ENCODE measurements around the gene UBXN7. TPM values are rescaled to one million over a fixed set of nuclear protein-coding genes. Genes with fewer than 3 reads are reported as not detected.
"Not testable (repeated sequence)": the region's sequence is repeated elsewhere in the genome, so short reads cannot be mapped to it uniquely, and the experiment has no call there.

Gene UBXN7
- total RNA-seq, 4 donors from 2014 or later, result 13.8 to 25.4 (median 15.4) TPM

DNA sequence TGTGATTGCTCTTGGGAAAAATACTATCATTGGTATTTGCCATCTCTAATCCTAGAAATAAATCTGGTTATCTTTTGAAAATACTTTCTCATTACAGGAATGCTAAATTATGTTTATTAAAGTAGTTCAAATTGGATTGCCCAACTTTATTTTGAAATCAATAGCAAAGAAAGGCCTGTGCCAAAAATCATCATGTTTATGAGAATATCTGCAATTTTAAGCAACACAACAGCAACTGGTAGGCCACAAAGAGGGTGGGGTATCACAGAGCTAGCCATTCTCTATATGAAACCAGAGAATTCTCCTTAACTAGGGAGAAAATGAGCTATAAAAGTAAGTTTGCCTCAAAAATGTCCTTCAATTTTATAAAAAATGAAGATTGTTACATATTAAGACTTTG, 82.2 kb downstream of the UBXN7 start:
- H3K36me3 ChIP-seq, result peaks cover 0 to 24% (median 0%) of the 10 kb centered on the region in 4 donors

DNA sequence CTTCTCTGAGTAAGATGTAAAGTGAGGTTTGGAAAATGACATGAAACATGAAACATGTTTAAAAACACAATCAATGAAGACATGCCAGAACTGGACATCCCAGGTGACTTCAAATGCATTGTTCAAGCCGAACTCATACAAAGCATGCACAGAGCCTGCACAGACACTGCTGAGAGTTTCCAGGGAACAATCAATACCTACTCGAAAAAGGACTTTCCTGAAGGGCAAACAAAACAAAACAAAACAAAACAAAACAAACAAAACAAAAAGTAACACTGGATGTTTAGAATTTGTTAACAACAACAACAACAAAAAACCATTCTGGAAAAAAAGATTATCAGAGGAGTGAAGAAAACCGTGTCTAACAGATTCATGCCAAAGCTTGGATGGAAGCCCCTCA, 83.5 kb downstream of the UBXN7 start:
- Histone ChIP-seq H3K36me3 (peaks cover 0 to 11% (median 0%) of the 10 kb centered on the region in 4 donors), H3K27ac (no peak overlapping the region), H3K9me3 (no peaks in the 10 kb centered on the region), H3K4me1 (no peaks in the 10 kb centered on the region), H3K27me3 (no peaks in the 10 kb centered on the region), H3K4me3 (no peak overlapping the region)
- DNase-seq, result no peak
- intact Hi-C loops (cut with DNase I; ENCODE audit: low total_unique reads), result no loop called here
- WGBS, 2 donors (ENCODE audit: low coverage in 1 of 2), result 90 to 94% methylated on average over 3 of the region's 3 CpGs
- TF ChIP-seq EP300 (IDR thresholded peaks at IDR 0.05; ENCODE audit: low read depth) (no peak), POLR2AphosphoS5 (IDR thresholded peaks at IDR 0.05) (no peak), POLR2A (IDR thresholded peaks at IDR 0.05) (no peak)
- TF ChIP-seq, protein P1, sequence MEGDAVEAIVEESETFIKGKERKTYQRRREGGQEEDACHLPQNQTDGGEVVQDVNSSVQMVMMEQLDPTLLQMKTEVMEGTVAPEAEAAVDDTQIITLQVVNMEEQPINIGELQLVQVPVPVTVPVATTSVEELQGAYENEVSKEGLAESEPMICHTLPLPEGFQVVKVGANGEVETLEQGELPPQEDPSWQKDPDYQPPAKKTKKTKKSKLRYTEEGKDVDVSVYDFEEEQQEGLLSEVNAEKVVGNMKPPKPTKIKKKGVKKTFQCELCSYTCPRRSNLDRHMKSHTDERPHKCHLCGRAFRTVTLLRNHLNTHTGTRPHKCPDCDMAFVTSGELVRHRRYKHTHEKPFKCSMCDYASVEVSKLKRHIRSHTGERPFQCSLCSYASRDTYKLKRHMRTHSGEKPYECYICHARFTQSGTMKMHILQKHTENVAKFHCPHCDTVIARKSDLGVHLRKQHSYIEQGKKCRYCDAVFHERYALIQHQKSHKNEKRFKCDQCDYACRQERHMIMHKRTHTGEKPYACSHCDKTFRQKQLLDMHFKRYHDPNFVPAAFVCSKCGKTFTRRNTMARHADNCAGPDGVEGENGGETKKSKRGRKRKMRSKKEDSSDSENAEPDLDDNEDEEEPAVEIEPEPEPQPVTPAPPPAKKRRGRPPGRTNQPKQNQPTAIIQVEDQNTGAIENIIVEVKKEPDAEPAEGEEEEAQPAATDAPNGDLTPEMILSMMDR (IDR thresholded peaks at IDR 0.05), result no peak
- in situ Hi-C loops (cut with MboI; ENCODE audit: low pct_ligation_motif_present in 1 of 4, low pct_unique_long_range_greater_than_20kb in 1 of 4, low sequenced_read_pairs in 3 of 4), result no loop called here

More for the DNA sequence above, 82.2 kb downstream of the UBXN7 start:
- intact Hi-C loops (cut with DNase I; ENCODE audit: low total_unique reads) (no loop called here), in situ Hi-C loops (cut with MboI; ENCODE audit: low pct_ligation_motif_present in 1 of 4, low pct_unique_long_range_greater_than_20kb in 1 of 4, low sequenced_read_pairs in 3 of 4) (no loop called here)
- no peaks in the 10 kb centered on the region for H3K27me3 ChIP-seq
- TF ChIP-seq POLR2AphosphoS5 (IDR thresholded peaks at IDR 0.05) (no peak), EP300 (IDR thresholded peaks at IDR 0.05; ENCODE audit: low read depth) (no peak), POLR2A (IDR thresholded peaks at IDR 0.05) (no peak)
- TF ChIP-seq, protein P1 (IDR thresholded peaks at IDR 0.05), result no peak
- H3K4me3 ChIP-seq, result no peak overlapping the region
- no peaks in the 10 kb centered on the region for H3K9me3 ChIP-seq
- DNase-seq, result no peak
- H3K27ac ChIP-seq, result no peak overlapping the region
- no peaks in the 10 kb centered on the region for H3K4me1 ChIP-seq

DNA sequence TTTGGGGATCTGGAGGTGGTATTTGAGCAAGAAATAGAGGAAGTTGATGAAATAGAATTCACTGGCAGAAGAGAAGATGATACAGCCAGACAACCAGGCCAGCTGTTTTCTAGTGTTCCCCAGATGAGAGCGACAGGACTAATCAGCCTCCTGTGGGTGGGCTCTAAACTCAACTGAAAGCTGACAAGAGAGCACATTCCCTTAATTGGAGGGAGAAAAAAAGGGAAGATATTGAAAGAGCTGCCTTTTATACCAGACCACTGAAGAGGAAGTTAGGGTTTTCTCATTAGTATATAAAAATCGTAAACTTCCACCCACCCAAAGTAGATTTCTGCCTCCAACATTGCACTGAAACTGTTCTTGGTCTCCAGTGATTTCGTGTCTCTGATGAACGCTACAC, 87.6 kb downstream of the UBXN7 start:
- 65% methylated on average over 4 of the region's 4 CpGs; no CpG with 5 or more reads in 1 of the 2 donors for WGBS, 2 donors (ENCODE audit: low coverage in 1 of 2)
- intact Hi-C loops (cut with DNase I; ENCODE audit: low total_unique reads), result no loop called here
- no peaks in the 10 kb centered on the region for H3K4me1 ChIP-seq
- no peaks in the 10 kb centered on the region for H3K9me3 ChIP-seq
- TF ChIP-seq, protein P1 (IDR thresholded peaks at IDR 0.05), result no peak
- no peak for TF ChIP-seq POLR2A (IDR thresholded peaks at IDR 0.05)
- TF ChIP-seq EP300 (IDR thresholded peaks at IDR 0.05; ENCODE audit: low read depth), result no peak
- TF ChIP-seq POLR2AphosphoS5 (IDR thresholded peaks at IDR 0.05), result no peak
- peaks cover 0 to 11% (median 0%) of the 10 kb centered on the region in 4 donors for H3K36me3 ChIP-seq
- no peak for DNase-seq
- no peak overlapping the region for H3K27ac ChIP-seq
- no peak overlapping the region for H3K4me3 ChIP-seq
- no peaks in the 10 kb centered on the region for H3K27me3 ChIP-seq
- in situ Hi-C loops (cut with MboI; ENCODE audit: low pct_ligation_motif_present in 1 of 4, low pct_unique_long_range_greater_than_20kb in 1 of 4, low sequenced_read_pairs in 3 of 4), result no loop called here

DNA sequence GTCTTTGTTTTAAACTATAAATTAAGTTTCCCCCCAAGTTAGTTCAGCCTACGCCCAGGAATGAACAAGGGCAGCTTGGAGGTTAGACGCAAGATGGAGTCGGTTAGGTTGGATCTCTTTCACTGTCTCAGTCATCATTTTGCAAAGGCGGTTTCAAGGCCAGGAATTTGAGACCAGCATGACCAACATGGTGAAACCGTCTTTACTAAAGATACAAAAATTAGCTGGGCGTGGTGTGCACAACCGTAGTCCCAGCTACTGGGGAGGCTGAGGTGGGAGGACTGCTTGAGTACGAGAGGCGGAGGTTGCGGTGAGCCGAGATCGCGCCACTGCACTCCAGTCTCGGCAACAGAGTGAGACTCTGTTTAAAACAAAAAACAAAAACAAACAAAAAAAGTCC, 88.3 kb downstream of the UBXN7 start:
- H3K27ac ChIP-seq; H3K4me3 ChIP-seq; in situ Hi-C loops (cut with MboI; ENCODE audit: low pct_ligation_motif_present in 1 of 4, low pct_unique_long_range_greater_than_20kb in 1 of 4, low sequenced_read_pairs in 3 of 4); DNase-seq; intact Hi-C loops (cut with DNase I; ENCODE audit: low total_unique reads); H3K4me1 ChIP-seq; H3K9me3 ChIP-seq; H3K27me3 ChIP-seq: not testable (repeated sequence)
- WGBS, 2 donors (ENCODE audit: low coverage in 1 of 2), result 82 to 91% methylated on average over 6 to 14 of the region's 14 CpGs
- H3K36me3 ChIP-seq, result peaks cover 0 to 11% (median 0%) of the 10 kb centered on the region in 4 donors

DNA sequence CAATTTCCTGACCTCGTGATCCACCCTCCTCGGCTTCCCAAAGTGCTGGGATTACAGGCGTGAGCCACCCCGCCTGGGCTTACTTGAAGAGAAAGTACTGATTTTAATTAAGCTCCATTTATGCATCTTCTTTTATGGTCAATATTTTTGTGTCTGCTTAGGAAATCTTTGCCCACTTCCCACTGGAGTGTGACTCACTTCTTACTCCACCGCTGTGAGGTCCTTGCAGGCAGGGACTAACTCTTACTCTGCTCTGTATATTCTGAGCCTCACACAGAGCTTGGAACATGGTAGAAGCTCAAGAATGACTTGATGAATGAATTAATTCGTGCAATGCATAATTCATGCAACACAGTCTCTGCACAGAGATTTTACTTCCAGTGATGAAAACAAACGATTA, 91.1 kb downstream of the UBXN7 start:
- TF ChIP-seq POLR2AphosphoS5 (IDR thresholded peaks at IDR 0.05), result no peak
- TF ChIP-seq POLR2A (IDR thresholded peaks at IDR 0.05), result no peak
- TF ChIP-seq, protein P1 (IDR thresholded peaks at IDR 0.05), result no peak
- TF ChIP-seq EP300 (IDR thresholded peaks at IDR 0.05; ENCODE audit: low read depth), result no peak
- Histone ChIP-seq H3K4me1 (no peaks in the 10 kb centered on the region), H3K27ac (no peak overlapping the region), H3K27me3 (no peaks in the 10 kb centered on the region), H3K9me3 (no peaks in the 10 kb centered on the region), H3K36me3 (no peaks in the 10 kb centered on the region), H3K4me3 (no peak overlapping the region)
- 53 to 92% methylated on average over 2 to 7 of the region's 7 CpGs for WGBS, 2 donors (ENCODE audit: low coverage in 1 of 2)
- DNase-seq, result no peak
- in situ Hi-C loops (cut with MboI; ENCODE audit: low pct_ligation_motif_present in 1 of 4, low pct_unique_long_range_greater_than_20kb in 1 of 4, low sequenced_read_pairs in 3 of 4) (no loop called here), intact Hi-C loops (cut with DNase I; ENCODE audit: low total_unique reads) (no loop called here)

Data from transverse colon (tissue), 4 donors.